Transverse colon (tissue), 4 donors: ENCODE data around the gene CCDC47. TPM values are rescaled to one million over a fixed set of nuclear protein-coding genes. Genes with fewer than 3 reads are reported as not detected.

ENCODE experiments used
- DNase-seq: peaks from one replicate; pipeline ENCODE4 v3.0.0-alpha.2; 2019
- H3K27ac ChIP-seq, 4 donors: fragments of 200-600 bp; sonication (generic); 2 replicates each; pipeline ENCODE4 v1.5.1; 2016 to 2018; ENCODE audit warnings: inconsistent platforms in 4 of 4
- H3K27me3 ChIP-seq: fragments of 200-600 bp; sonication (generic); 2 replicates; pipeline ENCODE4 v1.5.1; 2017; ENCODE audit warnings: inconsistent platforms
- H3K36me3 ChIP-seq, 4 donors: fragments of 200-600 bp; sonication (generic); 2 replicates each; pipeline ENCODE4 v1.5.1; 2017 to 2019; ENCODE audit warnings: inconsistent platforms in 4 of 4
- H3K4me1 ChIP-seq, 4 donors: fragments of 200-600 bp; sonication (generic); 2 replicates each; pipeline ENCODE4 v1.5.1; 2017 to 2020; ENCODE audit warnings: inconsistent platforms in 4 of 4
- H3K4me3 ChIP-seq, 4 donors: fragments of 200-600 bp; sonication (generic); 1 replicate in 1 of 4; 2 replicates in 3 of 4; pipeline versions ENCODE4 v1.5.1 to v1.6.1; 2017 to 2019; ENCODE audit warnings: inconsistent platforms in 4 of 4
- H3K9me3 ChIP-seq, 2 donors: fragments of 200-600 bp; sonication (generic); 2 replicates each; pipeline ENCODE4 v1.5.1; 2017 to 2019; ENCODE audit warnings: inconsistent platforms in 2 of 2
- CTCF ChIP-seq, 5 experiments: fragments of 200-600 bp in 3 of 5; fragments of 450-650 bp in 2 of 5; sonication (generic) in 3 of 5; IDR thresholded peaks; 1 replicate in 2 of 5; 2 replicates in 3 of 5; pipeline ENCODE4 v1.5.1; 2016 to 2017; ENCODE audit warnings: antibody characterized with exemption in 5 of 5, inconsistent platforms in 3 of 5, mild to moderate bottlenecking in 2 of 5, moderate library complexity in 1 of 5
- EP300 ChIP-seq: sonication (generic); formaldehyde crosslinking; IDR thresholded peaks from one replicate; pipeline ENCODE4 v1.6.1; 2017; ENCODE audit warnings: antibody characterized with exemption, low read depth
- POLR2A ChIP-seq: fragments of 450-650 bp; IDR thresholded peaks from one replicate; pipeline ENCODE4 v1.6.1; 2016; ENCODE audit warnings: antibody characterized with exemption, mild to moderate bottlenecking, moderate library complexity
- POLR2AphosphoS5 ChIP-seq, 3 donors: sonication (generic); formaldehyde crosslinking; IDR thresholded peaks; one replicate each; pipeline ENCODE4 v1.6.1; 2016; ENCODE audit warnings: antibody characterized with exemption in 3 of 3
- WGBS, 2 donors: methylation state at CpG; one replicate each; pipeline ENCODE4 v1.1.5; 2018; ENCODE audit warnings: low coverage in 1 of 2; 5-methylcytosine and 5-hydroxymethylcytosine counted together
- in situ Hi-C, 4 donors: fragments of 200-750 bp; cut with MboI; loops; one replicate each; pipeline versions ENCODE4 v1.15.0 to v1.15.1; 2017; ENCODE audit warnings: low sequenced_read_pairs in 3 of 4, low pct_ligation_motif_present in 1 of 4, low pct_unique_long_range_greater_than_20kb in 1 of 4
- intact Hi-C: fragments of 100-400 bp; cut with DNase I; formaldehyde crosslinking; loops from one replicate; pipeline ENCODE4 v1.15.1; 2023; ENCODE audit warnings: low total_unique reads
- total RNA-seq, 4 donors: library from RNA; depleted of rRNA; stranded (reverse); fragments of >200 nt; gene quantifications; one replicate each; pipeline ENCODE4 v1.1.0, GENCODE V29; 2016

The CCDC47 gene
- total RNA-seq, 4 donors from 2014 or later, result 78.2 to 129 (median 101) TPM

DNA sequence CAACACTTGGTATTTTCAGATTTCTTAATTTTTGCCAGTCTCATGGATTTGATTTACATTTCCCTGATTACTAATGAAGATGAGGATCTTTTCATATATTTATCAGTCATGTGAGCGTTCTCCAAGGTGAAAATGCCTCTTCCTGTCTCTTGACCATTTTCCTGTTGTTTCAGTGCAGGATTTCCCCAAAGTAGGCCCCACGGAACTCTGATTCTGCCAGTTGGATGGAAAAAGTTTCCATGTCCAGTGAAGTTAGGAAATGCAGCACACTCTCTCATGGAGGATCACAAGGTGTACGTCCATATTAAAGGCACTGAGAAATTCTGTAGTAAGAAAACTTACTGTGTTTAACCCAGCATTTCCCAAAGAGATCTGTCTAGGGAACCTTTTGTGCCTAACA is 57.0 kb downstream of the CCDC47 start:
- Histone ChIP-seq H3K27me3 (no peaks in the 10 kb centered on the region), H3K4me1 (no peaks in the 10 kb centered on the region), H3K27ac (no peak overlapping the region), H3K4me3 (no peak overlapping the region), H3K36me3 (peaks cover 0 to 30% (median 0%) of the 10 kb centered on the region in 4 donors), H3K9me3 (no peaks in the 10 kb centered on the region)
- no peak for DNase-seq
- TF ChIP-seq POLR2AphosphoS5 (IDR thresholded peaks at IDR 0.05) (no peak), CTCF (IDR thresholded peaks at IDR 0.05) (no peak), EP300 (no peak), POLR2A (no peak)
- intact Hi-C loops (no loop called here), in situ Hi-C loops (no loop called here)
- 85 to 94% methylated on average over 3 of the region's 3 CpGs for WGBS, 2 donors

DNA sequence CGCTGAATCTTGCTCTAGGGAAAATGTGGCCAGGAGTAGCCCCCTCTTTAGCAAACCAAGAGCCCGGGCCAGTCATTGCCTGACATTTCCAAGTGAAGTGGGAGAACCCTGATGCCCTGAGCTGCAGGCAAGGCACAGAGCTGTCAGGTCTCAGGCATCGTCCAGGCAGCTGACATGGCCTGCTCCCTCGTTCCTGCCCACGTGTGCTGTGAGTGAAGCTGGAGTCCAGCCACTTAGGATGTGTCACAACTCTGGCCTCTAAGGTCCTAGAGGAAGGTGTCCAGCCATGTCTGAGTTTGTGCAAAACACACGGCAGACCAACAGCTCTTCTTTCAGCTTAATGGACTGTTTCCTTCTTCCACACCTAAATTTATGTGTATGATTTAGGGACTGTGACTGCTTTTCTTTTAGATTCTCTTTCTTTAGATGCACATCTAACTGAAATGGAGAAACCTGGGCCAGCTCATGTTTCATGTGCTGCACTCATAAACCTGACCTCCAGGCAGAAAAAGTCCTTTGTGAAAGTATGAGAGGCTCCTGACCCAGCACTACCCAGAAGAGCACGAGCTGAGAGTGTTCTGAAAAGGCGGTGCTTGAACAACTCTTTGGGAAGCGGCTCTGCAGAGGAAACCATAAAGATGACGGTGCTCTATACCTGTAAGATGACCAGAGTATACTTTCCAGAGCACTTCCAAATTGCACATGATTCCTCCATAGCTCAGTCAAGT is 58.7 kb downstream of the CCDC47 start:
- no peak overlapping the region for H3K27ac ChIP-seq
- no peaks in the 10 kb centered on the region for H3K27me3 ChIP-seq
- in situ Hi-C loops, result no loop called here
- no peaks in the 10 kb centered on the region for H3K4me1 ChIP-seq
- 60 to 72% methylated on average over 5 to 10 of the region's 10 CpGs for WGBS, 2 donors
- H3K4me3 ChIP-seq, result no peak overlapping the region
- intact Hi-C loops, result no loop called here
- peaks cover 0 to 43% (median 0%) of the 10 kb centered on the region in 4 donors for H3K36me3 ChIP-seq
- TF ChIP-seq EP300, result no peak
- no peak for TF ChIP-seq POLR2AphosphoS5 (IDR thresholded peaks at IDR 0.05)
- no peak for TF ChIP-seq CTCF (IDR thresholded peaks at IDR 0.05)
- TF ChIP-seq POLR2A, result no peak
- no peaks in the 10 kb centered on the region for H3K9me3 ChIP-seq
- no peak for DNase-seq

- no peak for TF ChIP-seq EP300
- no peak for TF ChIP-seq POLR2AphosphoS5 (IDR thresholded peaks at IDR 0.05)
- TF ChIP-seq CTCF (IDR thresholded peaks at IDR 0.05), result no peak
- no peak for TF ChIP-seq POLR2A
- H3K36me3 ChIP-seq, result peaks cover 0 to 45% (median under 1%) of the 10 kb centered on the region in 4 donors
- no peak overlapping the region for H3K27ac ChIP-seq
- H3K4me3 ChIP-seq, result no peak overlapping the region
- no peak for DNase-seq
- in situ Hi-C loops, result no loop called here
- H3K9me3 ChIP-seq, result no peaks in the 10 kb centered on the region
- WGBS, 2 donors, result 86 to 95% methylated on average over 1 to 6 of the region's 6 CpGs
- H3K27me3 ChIP-seq, result no peaks in the 10 kb centered on the region
- no peaks in the 10 kb centered on the region for H3K4me1 ChIP-seq
- intact Hi-C loops, result no loop called here
Measured at GRCh38 chr17:63709110-63709509, 64.3 kb downstream of the CCDC47 start.

DNA sequence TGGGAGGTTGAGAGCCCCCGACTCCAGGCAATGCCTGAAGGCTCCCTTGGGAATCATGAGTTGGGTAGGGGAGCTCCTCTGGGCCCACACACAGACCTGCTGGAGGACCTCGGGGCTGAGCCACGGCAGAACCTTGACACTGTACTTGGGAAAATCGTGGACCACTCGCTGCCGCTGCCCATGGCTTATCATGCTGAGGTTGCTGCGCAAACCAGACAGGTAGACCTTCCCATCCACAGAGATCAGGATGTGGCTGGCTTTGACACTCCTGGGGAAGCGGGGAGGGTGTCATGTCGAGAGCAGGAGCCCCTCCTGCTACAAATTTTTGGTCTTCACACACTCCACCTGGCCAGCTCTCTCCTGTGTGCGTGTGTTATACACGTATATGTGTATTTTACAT is 66.2 kb downstream of the CCDC47 start:
- H3K27ac ChIP-seq, result no peak overlapping the region
- intact Hi-C loops, result no loop called here
- H3K36me3 ChIP-seq, result peaks cover 0 to 29% (median under 1%) of the 10 kb centered on the region in 4 donors

More for the DNA sequence above, 66.2 kb downstream of the CCDC47 start:
- Histone ChIP-seq H3K27me3 (no peaks in the 10 kb centered on the region), H3K9me3 (no peaks in the 10 kb centered on the region), H3K4me3 (no peak overlapping the region), H3K4me1 (no peaks in the 10 kb centered on the region)
- DNase-seq, result no peak
- in situ Hi-C loops, result no loop called here
- TF ChIP-seq POLR2A (no peak), EP300 (no peak), CTCF (IDR thresholded peaks at IDR 0.05) (no peak), POLR2AphosphoS5 (IDR thresholded peaks at IDR 0.05) (no peak)
- 82% methylated on average over 11 of the region's 11 CpGs; no CpG with 5 or more reads in 1 of the 2 donors for WGBS, 2 donors
